NOMO-1 (cell line): ENCODE measurements around the gene NTHL1.

Source experiments
- DNase-seq, 2 experiments: peaks; one replicate each; lab custom pipeline; 2025; ENCODE audit not compliant: unreplicated experiment in 2 of 2; lab: John Stamatoyannopoulos, UW

NTHL1 gene

GRCh38 chr16:2066139-2066538 is 18.5 kb upstream of the NTHL1 start:
- no peak for DNase-seq

GRCh38 chr16:2064368-2064945 is 16.8 kb upstream of the NTHL1 start:
- no peak for DNase-seq

- no peak for DNase-seq
Measured at GRCh38 chr16:2063861-2064260, 16.2 kb upstream of the NTHL1 start.

GRCh38 chr16:2062801-2063200 is 15.2 kb upstream of the NTHL1 start:
- DNase-seq: no peak

- no peak for DNase-seq
Measured at GRCh38 chr16:2061526-2061925, 13.9 kb upstream of the NTHL1 start.

- DNase-seq: no peak
Measured at GRCh38 chr16:2061023-2061422, 13.4 kb upstream of the NTHL1 start.

GRCh38 chr16:2060346-2060745 is 12.7 kb upstream of the NTHL1 start:
- no peak for DNase-seq

GRCh38 chr16:2058872-2059271 is 11.2 kb upstream of the NTHL1 start:
- no peak for DNase-seq

GRCh38 chr16:2058420-2058819 is 10.8 kb upstream of the NTHL1 start:
- DNase-seq: no peak

GRCh38 chr16:2057438-2057837 is 9.8 kb upstream of the NTHL1 start:
- no peak for DNase-seq

- no peak for DNase-seq
Measured at GRCh38 chr16:2056681-2057407, 9.2 kb upstream of the NTHL1 start.

GRCh38 chr16:2056077-2056476 is 8.4 kb upstream of the NTHL1 start:
- no peak for DNase-seq

- no peak for DNase-seq
Measured at GRCh38 chr16:2054543-2055245, 7.1 kb upstream of the NTHL1 start.

- DNase-seq: no peak
Measured at GRCh38 chr16:2053897-2054296, 6.3 kb upstream of the NTHL1 start.

- no peak for DNase-seq
Measured at GRCh38 chr16:2053211-2053610, 5.6 kb upstream of the NTHL1 start.

GRCh38 chr16:2048116-2048543 is 496 bp upstream of the NTHL1 start:
- DNase-seq: no peak

- no peak for DNase-seq
Measured at GRCh38 chr16:2046893-2047329, 723 bp downstream of the NTHL1 start.

- DNase-seq: no peak
Measured at GRCh38 chr16:2045965-2046892, 1.4 kb downstream of the NTHL1 start.

GRCh38 chr16:2044541-2044940 is 3.1 kb downstream of the NTHL1 start:
- no peak for DNase-seq

GRCh38 chr16:2043667-2044451 is 3.8 kb downstream of the NTHL1 start:
- DNase-seq: no peak
